C4-2B (cell line): ENCODE measurements around the gene RGS17.

ENCODE experiments used
- CTCF ChIP-seq: fragments of 450-650 bp; conservative IDR thresholded peaks from 2 replicates; pipeline ENCODE4 v1.5.1; 2017; ENCODE audit warnings: mild to moderate bottlenecking
- ZFX ChIP-seq: fragments of 450-650 bp; IDR thresholded peaks from 2 replicates; pipeline ENCODE4 v1.6.1; 2017

GRCh38 chr6:152993847-152994246 is 137.2 kb downstream of the RGS17 start:
- no peak for TF ChIP-seq CTCF
- no peak for TF ChIP-seq ZFX
